PC-9 (cell line): ENCODE data around the gene AKAP6.

ENCODE experiments used
- EZH2 ChIP-seq: fragments of 200-600 bp; sonication (generic); IDR thresholded peaks from 2 replicates; pipeline ENCODE4 v1.8.0; 2017; ENCODE audit warnings: antibody characterized with exemption, low read depth
- TF ChIP-seq, protein P1 (sequence below): fragments of 200-600 bp; sonication (generic); conservative IDR thresholded peaks from 2 replicates; pipeline ENCODE4 v1.6.1; 2017; ENCODE audit warnings: mixed run types, antibody characterized with exemption, mild to moderate bottlenecking, moderate library complexity

DNA sequence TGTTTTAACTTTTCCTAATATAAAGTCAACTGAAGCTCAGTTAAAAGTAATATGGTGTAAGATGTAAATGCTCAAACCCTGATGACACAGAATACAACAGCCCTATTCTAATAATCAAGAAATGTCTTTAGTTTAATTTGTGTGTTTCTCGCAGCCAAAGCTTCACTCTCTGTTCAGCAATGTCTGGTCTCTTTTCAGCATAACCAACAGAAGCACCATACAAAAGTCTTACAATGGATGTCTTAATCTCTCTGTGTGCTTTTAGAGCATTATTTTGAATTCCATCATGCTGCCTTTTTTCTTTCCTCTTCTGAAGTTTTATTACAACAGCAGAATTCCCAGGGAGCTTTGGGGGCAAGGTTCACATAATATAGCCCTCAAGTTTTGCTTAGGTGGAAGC is 399.4 kb downstream of the AKAP6 start:
- TF ChIP-seq, protein P1, sequence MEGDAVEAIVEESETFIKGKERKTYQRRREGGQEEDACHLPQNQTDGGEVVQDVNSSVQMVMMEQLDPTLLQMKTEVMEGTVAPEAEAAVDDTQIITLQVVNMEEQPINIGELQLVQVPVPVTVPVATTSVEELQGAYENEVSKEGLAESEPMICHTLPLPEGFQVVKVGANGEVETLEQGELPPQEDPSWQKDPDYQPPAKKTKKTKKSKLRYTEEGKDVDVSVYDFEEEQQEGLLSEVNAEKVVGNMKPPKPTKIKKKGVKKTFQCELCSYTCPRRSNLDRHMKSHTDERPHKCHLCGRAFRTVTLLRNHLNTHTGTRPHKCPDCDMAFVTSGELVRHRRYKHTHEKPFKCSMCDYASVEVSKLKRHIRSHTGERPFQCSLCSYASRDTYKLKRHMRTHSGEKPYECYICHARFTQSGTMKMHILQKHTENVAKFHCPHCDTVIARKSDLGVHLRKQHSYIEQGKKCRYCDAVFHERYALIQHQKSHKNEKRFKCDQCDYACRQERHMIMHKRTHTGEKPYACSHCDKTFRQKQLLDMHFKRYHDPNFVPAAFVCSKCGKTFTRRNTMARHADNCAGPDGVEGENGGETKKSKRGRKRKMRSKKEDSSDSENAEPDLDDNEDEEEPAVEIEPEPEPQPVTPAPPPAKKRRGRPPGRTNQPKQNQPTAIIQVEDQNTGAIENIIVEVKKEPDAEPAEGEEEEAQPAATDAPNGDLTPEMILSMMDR: no peak
- TF ChIP-seq EZH2: no peak
